ENCODE measurements around the gene CHD1L.

The CHD1L gene

GRCh38 chr1:147202576-147202975 is 39.9 kb upstream of the CHD1L start:
- Histone ChIP-seq H4K20me1 (ENCODE audit: control insufficient read depth, insufficient read depth, low read depth, low read length) (no peaks in the 10 kb centered on the region), H3F3A (ENCODE audit: control insufficient read depth, insufficient read depth) (no peaks in the 10 kb centered on the region), H3K4me2 (ENCODE audit: low read length) (no peak overlapping the region), H3K9me3 (ENCODE audit: control insufficient read depth, insufficient read depth, low read length) (peaks cover 3% of the 10 kb centered on the region; the same call in 1 of the 2 replicates), H3K4me1 (ENCODE audit: control insufficient read depth, low read length) (peaks cover 9% of the 10 kb centered on the region), H3K4me3 (ENCODE audit: low read length) (no peak overlapping the region), H3K36me3 (ENCODE audit: control insufficient read depth, low read length) (no peaks in the 10 kb centered on the region), H3K27ac (ENCODE audit: low read depth, low read length) (no peak overlapping the region), H3K9me2 (replicated peaks; ENCODE audit: control insufficient read depth, low read length) (no peaks in the 10 kb centered on the region), H3K79me2 (ENCODE audit: control insufficient read depth, low read length) (no peaks in the 10 kb centered on the region), H3K27me3 (ENCODE audit: control insufficient read depth, low read length) (no peaks in the 10 kb centered on the region)
- TF ChIP-seq, protein P1, sequence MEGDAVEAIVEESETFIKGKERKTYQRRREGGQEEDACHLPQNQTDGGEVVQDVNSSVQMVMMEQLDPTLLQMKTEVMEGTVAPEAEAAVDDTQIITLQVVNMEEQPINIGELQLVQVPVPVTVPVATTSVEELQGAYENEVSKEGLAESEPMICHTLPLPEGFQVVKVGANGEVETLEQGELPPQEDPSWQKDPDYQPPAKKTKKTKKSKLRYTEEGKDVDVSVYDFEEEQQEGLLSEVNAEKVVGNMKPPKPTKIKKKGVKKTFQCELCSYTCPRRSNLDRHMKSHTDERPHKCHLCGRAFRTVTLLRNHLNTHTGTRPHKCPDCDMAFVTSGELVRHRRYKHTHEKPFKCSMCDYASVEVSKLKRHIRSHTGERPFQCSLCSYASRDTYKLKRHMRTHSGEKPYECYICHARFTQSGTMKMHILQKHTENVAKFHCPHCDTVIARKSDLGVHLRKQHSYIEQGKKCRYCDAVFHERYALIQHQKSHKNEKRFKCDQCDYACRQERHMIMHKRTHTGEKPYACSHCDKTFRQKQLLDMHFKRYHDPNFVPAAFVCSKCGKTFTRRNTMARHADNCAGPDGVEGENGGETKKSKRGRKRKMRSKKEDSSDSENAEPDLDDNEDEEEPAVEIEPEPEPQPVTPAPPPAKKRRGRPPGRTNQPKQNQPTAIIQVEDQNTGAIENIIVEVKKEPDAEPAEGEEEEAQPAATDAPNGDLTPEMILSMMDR (IDR thresholded peaks at IDR 0.05; ENCODE audit: low read depth, low read length, poor library complexity, severe bottlenecking), result no peak
- TF ChIP-seq EZH2phosphoT487 (IDR thresholded peaks at IDR 0.05; ENCODE audit: borderline replicate concordance, low read length), result no peak

- Histone ChIP-seq H3K27ac (ENCODE audit: low read depth, low read length) (no peak overlapping the region), H3K9me2 (replicated peaks; ENCODE audit: control insufficient read depth, low read length) (no peaks in the 10 kb centered on the region), H3K4me3 (ENCODE audit: low read length) (no peak overlapping the region), H3K79me2 (ENCODE audit: control insufficient read depth, low read length) (no peaks in the 10 kb centered on the region), H3K27me3 (ENCODE audit: control insufficient read depth, low read length) (no peaks in the 10 kb centered on the region), H3K4me2 (ENCODE audit: low read length) (no peak overlapping the region), H3K9me3 (ENCODE audit: control insufficient read depth, insufficient read depth, low read length) (no peaks in the 10 kb centered on the region), H3K4me1 (ENCODE audit: control insufficient read depth, low read length) (peaks cover 11% of the 10 kb centered on the region), H4K20me1 (ENCODE audit: control insufficient read depth, insufficient read depth, low read depth, low read length) (no peaks in the 10 kb centered on the region), H3F3A (ENCODE audit: control insufficient read depth, insufficient read depth) (no peaks in the 10 kb centered on the region), H3K36me3 (ENCODE audit: control insufficient read depth, low read length) (no peaks in the 10 kb centered on the region)
- no peak for TF ChIP-seq EZH2phosphoT487 (IDR thresholded peaks at IDR 0.05; ENCODE audit: borderline replicate concordance, low read length)
- TF ChIP-seq, protein P1 (IDR thresholded peaks at IDR 0.05; ENCODE audit: low read depth, low read length, poor library complexity, severe bottlenecking), result no peak
Observed at GRCh38 chr1:147204080-147204479, 38.4 kb upstream of the CHD1L start.

DNA sequence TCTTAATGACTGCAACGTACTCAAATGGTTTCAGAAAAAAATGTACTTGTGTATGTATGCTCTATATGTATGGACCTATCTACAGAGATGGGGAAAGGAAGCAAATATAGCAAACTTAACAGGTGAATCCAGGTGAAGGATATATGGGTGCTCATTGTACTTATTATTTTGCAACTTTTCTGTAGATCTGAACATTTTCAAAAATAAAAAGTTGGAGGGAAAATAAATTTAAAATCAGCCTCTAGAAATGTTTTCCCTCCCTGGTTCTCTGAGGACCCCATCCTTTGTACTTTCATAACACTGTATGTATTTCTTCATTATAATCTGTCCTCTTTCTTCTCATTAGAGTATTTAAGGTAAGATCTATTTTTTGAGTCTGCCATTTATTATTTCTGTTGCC is 35.3 kb upstream of the CHD1L start:
- Histone ChIP-seq H3K27me3 (ENCODE audit: control insufficient read depth, low read length) (no peaks in the 10 kb centered on the region), H3K4me3 (ENCODE audit: low read length) (no peak overlapping the region), H3K36me3 (ENCODE audit: control insufficient read depth, low read length) (no peaks in the 10 kb centered on the region), H3K9me3 (ENCODE audit: control insufficient read depth, insufficient read depth, low read length) (no peaks in the 10 kb centered on the region), H4K20me1 (ENCODE audit: control insufficient read depth, insufficient read depth, low read depth, low read length) (no peaks in the 10 kb centered on the region), H3K4me2 (ENCODE audit: low read length) (no peak overlapping the region), H3K27ac (ENCODE audit: low read depth, low read length) (no peak overlapping the region), H3K4me1 (ENCODE audit: control insufficient read depth, low read length) (peaks cover 11% of the 10 kb centered on the region), H3K79me2 (ENCODE audit: control insufficient read depth, low read length) (no peaks in the 10 kb centered on the region), H3F3A (ENCODE audit: control insufficient read depth, insufficient read depth) (no peaks in the 10 kb centered on the region), H3K9me2 (replicated peaks; ENCODE audit: control insufficient read depth, low read length) (no peaks in the 10 kb centered on the region; the same call in 1 of the 2 replicates)
- TF ChIP-seq, protein P1 (IDR thresholded peaks at IDR 0.05; ENCODE audit: low read depth, low read length, poor library complexity, severe bottlenecking), result no peak
- no peak for TF ChIP-seq EZH2phosphoT487 (IDR thresholded peaks at IDR 0.05; ENCODE audit: borderline replicate concordance, low read length)

Measured in DOHH2 (cell line).